ENCODE data around the gene NOD1.
"Not testable (repeated sequence)": the region's sequence is repeated elsewhere in the genome, so short reads cannot be mapped to it uniquely, and the experiment has no call there.

The NOD1 gene

DNA sequence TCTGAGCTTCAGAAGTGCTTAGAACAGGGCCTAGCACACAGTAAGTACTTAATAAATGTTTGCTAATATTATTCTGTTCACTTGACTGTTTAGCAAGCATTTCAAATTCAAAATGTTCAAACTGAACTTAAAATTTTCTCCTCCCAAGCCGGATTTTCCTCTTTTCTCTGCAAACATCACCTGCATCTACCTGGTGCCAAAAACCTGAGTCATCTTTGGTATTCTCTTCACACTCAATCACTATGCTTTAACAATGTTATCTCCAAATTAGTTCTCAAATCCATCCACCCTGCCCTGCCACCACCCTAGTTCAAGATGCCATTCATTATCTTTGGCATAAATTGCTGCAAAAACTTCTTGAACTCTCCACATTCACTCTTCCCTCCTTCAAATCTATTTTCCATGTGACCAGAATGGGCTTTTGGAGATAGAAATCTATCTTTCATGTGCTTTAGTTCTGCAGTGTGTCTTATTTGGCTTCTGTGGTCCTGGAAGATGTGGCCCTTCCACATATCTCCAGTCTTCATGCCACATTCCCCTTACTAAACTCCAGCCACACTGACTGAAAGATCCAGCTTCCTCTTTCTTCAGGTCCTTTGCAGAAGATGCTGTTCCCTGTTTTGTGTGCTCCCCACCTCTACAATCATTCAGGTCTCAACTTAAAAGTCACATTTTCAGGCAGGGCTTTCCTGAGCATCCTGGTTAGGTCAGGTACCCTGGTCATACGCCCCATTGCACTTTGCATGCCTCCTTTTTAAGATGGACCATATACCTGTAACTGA lies 24.1 kb upstream of the NOD1 start:
- no peak overlapping the region for H3K9ac ChIP-seq (ENCODE audit: low read length)
- H3K27ac ChIP-seq (ENCODE audit: low read depth, low read length) = no peak overlapping the region
- H3K9me3 ChIP-seq (ENCODE audit: low read length) = no peaks in the 10 kb centered on the region
- H3K4me3 ChIP-seq (ENCODE audit: low read depth in 1 of 2, low read length in 2 of 2) = no peak overlapping the region
- H3K27me3 ChIP-seq (ENCODE audit: control insufficient read depth in 1 of 2, insufficient read depth in 2 of 2, low read length in 2 of 2) = no peaks in the 10 kb centered on the region
- H3K4me1 ChIP-seq (ENCODE audit: insufficient read depth, low read length) = peaks cover 7% of the 10 kb centered on the region
- H3K36me3 ChIP-seq (ENCODE audit: insufficient read depth, low read length) = no peaks in the 10 kb centered on the region

GRCh38 chr7:30501264-30501663 lies 22.7 kb upstream of the NOD1 start:
- Histone ChIP-seq H3K4me1 (ENCODE audit: insufficient read depth, low read length) (peaks cover 7% of the 10 kb centered on the region), H3K27ac (ENCODE audit: low read depth, low read length) (no peak overlapping the region), H3K9me3 (ENCODE audit: low read length) (no peaks in the 10 kb centered on the region), H3K36me3 (ENCODE audit: insufficient read depth, low read length) (no peaks in the 10 kb centered on the region), H3K27me3 (ENCODE audit: control insufficient read depth in 1 of 2, insufficient read depth in 2 of 2, low read length in 2 of 2) (no peaks in the 10 kb centered on the region), H3K9ac (ENCODE audit: low read length) (no peak overlapping the region), H3K4me3 (ENCODE audit: low read depth in 1 of 2, low read length in 2 of 2) (no peak overlapping the region)

DNA sequence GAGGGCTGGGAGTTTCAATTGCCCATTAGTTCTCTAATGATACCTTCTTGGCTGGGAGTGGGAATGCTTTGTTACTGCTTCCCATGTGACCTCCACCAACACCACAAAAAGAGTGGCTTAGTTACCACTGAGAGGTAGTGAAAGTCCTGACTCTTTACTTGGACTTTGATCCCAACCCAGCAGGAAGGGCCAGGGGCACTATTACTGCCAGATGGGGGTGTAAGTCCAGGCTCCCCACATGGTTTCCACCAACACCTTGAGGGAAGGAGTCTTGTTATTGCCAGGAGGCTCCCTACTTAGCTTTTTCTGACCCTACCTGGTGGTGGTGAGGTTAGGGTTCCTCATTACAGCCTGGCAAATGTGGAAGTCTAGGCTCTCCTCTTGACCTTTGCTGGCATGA lies 14.6 kb upstream of the NOD1 start:
- Histone ChIP-seq H3K36me3 (ENCODE audit: insufficient read depth, low read length) (no peaks in the 10 kb centered on the region), H3K4me1 (ENCODE audit: insufficient read depth, low read length) (no peaks in the 10 kb centered on the region), H3K4me3 (ENCODE audit: low read depth in 1 of 2, low read length in 2 of 2) (no peak overlapping the region)

GRCh38 chr7:30491417-30491816 lies 12.8 kb upstream of the NOD1 start:
- no peak overlapping the region for H3K4me3 ChIP-seq (ENCODE audit: low read depth in 1 of 2, low read length in 2 of 2)

More for the DNA sequence above, 14.6 kb upstream of the NOD1 start:
- Histone ChIP-seq H3K27me3 (ENCODE audit: control insufficient read depth in 1 of 2, insufficient read depth in 2 of 2, low read length in 2 of 2) (no peaks in the 10 kb centered on the region), H3K9ac (ENCODE audit: low read length) (no peak overlapping the region), H3K9me3 (ENCODE audit: low read length) (peaks cover 6% of the 10 kb centered on the region), H3K27ac (ENCODE audit: low read depth, low read length) (no peak overlapping the region)

DNA sequence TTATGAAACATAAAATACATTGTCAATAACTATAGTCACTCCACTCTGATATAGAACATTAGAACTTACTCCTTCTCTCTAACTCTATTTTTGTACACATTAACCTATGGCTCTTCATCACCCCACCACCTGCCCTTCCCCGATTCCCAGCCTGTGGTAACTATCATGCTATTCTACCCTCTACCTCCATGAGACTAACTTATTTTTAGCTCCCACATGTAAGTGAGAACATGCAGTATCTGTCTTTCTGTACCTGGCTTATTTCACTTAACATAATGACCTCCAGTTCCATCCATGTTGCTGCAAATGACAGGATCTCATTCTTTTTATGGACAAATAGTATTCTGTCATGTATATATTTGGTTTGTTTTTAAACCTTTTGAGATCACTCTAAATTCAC lies 8.8 kb upstream of the NOD1 start:
- no peaks in the 10 kb centered on the region for H3K36me3 ChIP-seq (ENCODE audit: insufficient read depth, low read length)
- H3K27me3 ChIP-seq (ENCODE audit: control insufficient read depth in 1 of 2, insufficient read depth in 2 of 2, low read length in 2 of 2) = no peaks in the 10 kb centered on the region
- no peaks in the 10 kb centered on the region for H3K4me1 ChIP-seq (ENCODE audit: insufficient read depth, low read length)
- H3K4me3 ChIP-seq (ENCODE audit: low read depth in 1 of 2, low read length in 2 of 2) = no peak overlapping the region
- peaks cover 6% of the 10 kb centered on the region for H3K9me3 ChIP-seq (ENCODE audit: low read length)
- H3K27ac ChIP-seq (ENCODE audit: low read depth, low read length) = no peak overlapping the region
- H3K9ac ChIP-seq (ENCODE audit: low read length) = no peak overlapping the region

More at GRCh38 chr7:30491417-30491816, 12.8 kb upstream of the NOD1 start:
- no peaks in the 10 kb centered on the region for H3K4me1 ChIP-seq (ENCODE audit: insufficient read depth, low read length)
- H3K27ac ChIP-seq (ENCODE audit: low read depth, low read length) = no peak overlapping the region
- no peaks in the 10 kb centered on the region for H3K36me3 ChIP-seq (ENCODE audit: insufficient read depth, low read length)
- H3K27me3 ChIP-seq (ENCODE audit: control insufficient read depth in 1 of 2, insufficient read depth in 2 of 2, low read length in 2 of 2) = no peaks in the 10 kb centered on the region
- H3K9ac ChIP-seq (ENCODE audit: low read length) = no peak overlapping the region
- H3K9me3 ChIP-seq (ENCODE audit: low read length) = peaks cover 6% of the 10 kb centered on the region

DNA sequence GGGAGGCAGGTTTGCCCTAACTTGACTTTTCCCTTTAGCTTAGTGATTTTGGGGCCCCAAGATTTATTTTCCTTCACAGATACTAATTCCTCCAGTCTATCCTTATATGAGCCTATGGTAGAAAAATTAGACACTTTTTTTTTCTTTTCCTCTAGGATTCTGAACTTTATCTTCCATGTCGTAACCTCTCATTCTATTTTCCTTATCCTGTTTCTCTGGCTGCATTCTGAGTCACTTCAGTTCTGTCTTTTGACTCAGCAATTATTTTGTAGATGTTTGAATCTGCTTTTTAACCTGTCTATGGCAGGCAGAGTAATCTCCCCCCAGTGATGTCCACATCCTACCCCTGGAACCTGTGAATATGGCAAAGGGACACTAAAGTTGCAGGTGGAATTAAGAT lies 7.1 kb upstream of the NOD1 start:
- Histone ChIP-seq H3K27me3 (ENCODE audit: control insufficient read depth in 1 of 2, insufficient read depth in 2 of 2, low read length in 2 of 2) (no peaks in the 10 kb centered on the region), H3K9me3 (ENCODE audit: low read length) (no peaks in the 10 kb centered on the region), H3K4me3 (ENCODE audit: low read depth in 1 of 2, low read length in 2 of 2) (no peak overlapping the region), H3K36me3 (ENCODE audit: insufficient read depth, low read length) (no peaks in the 10 kb centered on the region), H3K9ac (ENCODE audit: low read length) (no peak overlapping the region), H3K4me1 (ENCODE audit: insufficient read depth, low read length) (no peaks in the 10 kb centered on the region), H3K27ac (ENCODE audit: low read depth, low read length) (no peak overlapping the region)

- not testable (repeated sequence) for H3K36me3 ChIP-seq (ENCODE audit: insufficient read depth, low read length); H3K27me3 ChIP-seq (ENCODE audit: control insufficient read depth in 1 of 2, insufficient read depth in 2 of 2, low read length in 2 of 2); H3K9me3 ChIP-seq (ENCODE audit: low read length); H3K27ac ChIP-seq (ENCODE audit: low read depth, low read length); H3K9ac ChIP-seq (ENCODE audit: low read length); H3K4me3 ChIP-seq (ENCODE audit: low read depth in 1 of 2, low read length in 2 of 2)
- peaks cover 15% of the 10 kb centered on the region for H3K4me1 ChIP-seq (ENCODE audit: insufficient read depth, low read length)
These were observed 2.8 kb upstream of the NOD1 start for GRCh38 chr7:30481416-30481815.

DNA sequence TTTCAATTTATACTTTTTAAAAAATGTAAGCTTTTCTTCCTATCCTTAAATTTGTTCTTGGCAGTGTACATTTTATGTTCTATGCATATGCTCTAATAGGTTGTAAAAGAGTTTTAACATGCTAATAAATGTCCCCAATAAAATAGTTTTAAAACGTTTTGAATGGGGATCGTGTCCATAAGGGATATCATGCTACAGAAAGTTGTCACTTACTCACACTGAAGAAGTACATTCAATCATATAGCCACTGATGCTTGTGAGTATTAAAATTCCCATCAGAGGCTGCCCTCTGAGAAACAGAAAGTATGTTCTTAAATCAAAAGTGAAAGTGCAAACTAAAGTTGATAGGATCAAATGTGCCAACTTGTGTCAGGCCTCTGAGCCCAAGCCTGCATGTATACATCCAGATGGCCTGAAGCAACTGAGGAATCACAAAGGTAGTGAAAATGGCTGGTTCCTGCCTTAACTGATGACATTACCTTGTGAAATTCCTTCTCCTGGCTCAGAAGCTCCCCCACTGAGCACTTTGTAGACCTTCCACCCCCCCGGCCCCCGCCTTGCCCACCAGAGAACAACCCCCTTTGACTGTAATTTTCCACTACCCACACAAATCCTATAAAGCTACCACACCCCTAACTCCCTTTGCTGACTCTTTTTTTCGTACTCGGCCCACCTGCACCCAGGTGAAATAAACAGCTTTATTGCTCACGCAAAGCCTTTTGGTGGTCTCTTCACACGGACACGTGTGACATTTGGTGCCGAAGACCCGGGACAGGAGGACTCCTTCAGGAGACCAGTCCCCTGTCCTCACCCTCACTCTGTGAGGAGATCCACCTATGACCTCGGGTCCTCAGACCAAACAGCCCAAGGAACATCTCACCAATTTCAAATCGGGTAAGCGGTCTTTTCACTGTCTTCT lies 877 bp upstream of the NOD1 start:
- Histone ChIP-seq H3K27me3 (ENCODE audit: control insufficient read depth in 1 of 2, insufficient read depth in 2 of 2, low read length in 2 of 2) (no peaks in the 10 kb centered on the region), H3K9me3 (ENCODE audit: low read length) (no peaks in the 10 kb centered on the region), H3K9ac (ENCODE audit: low read length) (peak overlapping the region; percentile 45), H3K4me1 (ENCODE audit: insufficient read depth, low read length) (peaks cover 21% of the 10 kb centered on the region), H3K36me3 (ENCODE audit: insufficient read depth, low read length) (no peaks in the 10 kb centered on the region), H3K27ac (ENCODE audit: low read depth, low read length) (peak overlapping the region; percentile 92), H3K4me3 (ENCODE audit: low read depth in 1 of 2, low read length in 2 of 2) (peak overlapping the region; percentile 75 to 97)

- no peak overlapping the region for H3K9ac ChIP-seq (ENCODE audit: low read length)
- H3K9me3 ChIP-seq (ENCODE audit: low read length) = no peaks in the 10 kb centered on the region
- H3K4me3 ChIP-seq (ENCODE audit: low read depth in 1 of 2, low read length in 2 of 2) = no peak overlapping the region
- H3K36me3 ChIP-seq (ENCODE audit: insufficient read depth, low read length) = no peaks in the 10 kb centered on the region
- no peak overlapping the region for H3K27ac ChIP-seq (ENCODE audit: low read depth, low read length)
- peaks cover 39% of the 10 kb centered on the region for H3K4me1 ChIP-seq (ENCODE audit: insufficient read depth, low read length)
- H3K27me3 ChIP-seq (ENCODE audit: control insufficient read depth in 1 of 2, insufficient read depth in 2 of 2, low read length in 2 of 2) = no peaks in the 10 kb centered on the region
These were observed 2.0 kb downstream of the NOD1 start for GRCh38 chr7:30476459-30477145.

- Histone ChIP-seq H3K27ac (ENCODE audit: low read depth, low read length) (no peak overlapping the region), H3K4me3 (ENCODE audit: low read depth in 1 of 2, low read length in 2 of 2) (no peak overlapping the region), H3K9ac (ENCODE audit: low read length) (no peak overlapping the region), H3K27me3 (ENCODE audit: control insufficient read depth in 1 of 2, insufficient read depth in 2 of 2, low read length in 2 of 2) (no peaks in the 10 kb centered on the region), H3K36me3 (ENCODE audit: insufficient read depth, low read length) (no peaks in the 10 kb centered on the region), H3K4me1 (ENCODE audit: insufficient read depth, low read length) (peaks cover 49% of the 10 kb centered on the region), H3K9me3 (ENCODE audit: low read length) (no peaks in the 10 kb centered on the region)
These were observed 3.0 kb downstream of the NOD1 start for GRCh38 chr7:30475580-30475979.

DNA sequence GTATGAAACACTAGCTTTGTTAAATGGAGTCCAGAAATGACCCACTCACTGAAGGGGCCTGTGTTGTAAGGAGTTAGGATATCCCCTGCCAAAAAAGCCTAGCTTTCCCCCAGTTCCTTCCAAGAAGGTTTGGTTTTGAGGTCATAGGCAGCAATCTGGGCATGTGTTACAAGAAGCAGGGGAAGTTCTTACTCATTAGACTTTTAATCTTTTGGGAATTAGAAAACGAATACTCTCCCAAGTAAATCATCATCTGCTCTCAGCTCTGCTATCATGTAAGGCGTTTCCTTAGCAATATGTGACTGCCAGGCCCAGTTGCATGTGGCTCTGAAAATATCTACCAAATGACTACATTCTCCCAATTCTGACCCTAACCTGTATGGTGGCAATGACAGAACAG lies 3.7 kb downstream of the NOD1 start:
- Histone ChIP-seq H3K36me3 (ENCODE audit: insufficient read depth, low read length) (no peaks in the 10 kb centered on the region), H3K4me3 (ENCODE audit: low read depth in 1 of 2, low read length in 2 of 2) (no peak overlapping the region), H3K27ac (ENCODE audit: low read depth, low read length) (no peak overlapping the region), H3K27me3 (ENCODE audit: control insufficient read depth in 1 of 2, insufficient read depth in 2 of 2, low read length in 2 of 2) (no peaks in the 10 kb centered on the region), H3K9me3 (ENCODE audit: low read length) (no peaks in the 10 kb centered on the region), H3K9ac (ENCODE audit: low read length) (no peak overlapping the region), H3K4me1 (ENCODE audit: insufficient read depth, low read length) (peaks cover 56% of the 10 kb centered on the region)

Data from muscle layer of colon (tissue), 2 donors.